ENCODE measurements around the gene DNAJC4.

The DNAJC4 gene

GRCh38 chr11:64283092-64283491 is 52.7 kb downstream of the DNAJC4 start:
- H3K9me3 ChIP-seq (ENCODE audit: control insufficient read depth, insufficient read depth, low read length): no peaks in the 10 kb centered on the region
- peaks cover 5% of the 10 kb centered on the region; the same call in 1 of the 2 replicates for H3K4me1 ChIP-seq (ENCODE audit: control insufficient read depth, insufficient read depth, low read length)
- no CpG with 5 or more reads among the region's 3 CpGs for WGBS (ENCODE audit: insufficient coverage, insufficient read length)
- no peak overlapping the region for H3K27ac ChIP-seq (ENCODE audit: low read length)
- DNase-seq (ENCODE audit: low read depth, low spot score): no peak
- 0 out of 2 replicates have a peak, but pooled peaks cover 3% of the 10 kb centered on the region for H3K36me3 ChIP-seq (ENCODE audit: control insufficient read depth, insufficient read depth, low read length)
- no peaks in the 10 kb centered on the region for H3K27me3 ChIP-seq (ENCODE audit: control insufficient read depth, insufficient read depth, low read length)
- no peak overlapping the region for H3K4me3 ChIP-seq (ENCODE audit: low read length)
